ELR (cell line): ENCODE results near the gene VCL.

Experiments used
- DNase-seq: peaks from one replicate; pipeline ENCODE4 v3.0.0-alpha.2; 2015; ENCODE audit warnings: low read depth

Gene VCL

DNA sequence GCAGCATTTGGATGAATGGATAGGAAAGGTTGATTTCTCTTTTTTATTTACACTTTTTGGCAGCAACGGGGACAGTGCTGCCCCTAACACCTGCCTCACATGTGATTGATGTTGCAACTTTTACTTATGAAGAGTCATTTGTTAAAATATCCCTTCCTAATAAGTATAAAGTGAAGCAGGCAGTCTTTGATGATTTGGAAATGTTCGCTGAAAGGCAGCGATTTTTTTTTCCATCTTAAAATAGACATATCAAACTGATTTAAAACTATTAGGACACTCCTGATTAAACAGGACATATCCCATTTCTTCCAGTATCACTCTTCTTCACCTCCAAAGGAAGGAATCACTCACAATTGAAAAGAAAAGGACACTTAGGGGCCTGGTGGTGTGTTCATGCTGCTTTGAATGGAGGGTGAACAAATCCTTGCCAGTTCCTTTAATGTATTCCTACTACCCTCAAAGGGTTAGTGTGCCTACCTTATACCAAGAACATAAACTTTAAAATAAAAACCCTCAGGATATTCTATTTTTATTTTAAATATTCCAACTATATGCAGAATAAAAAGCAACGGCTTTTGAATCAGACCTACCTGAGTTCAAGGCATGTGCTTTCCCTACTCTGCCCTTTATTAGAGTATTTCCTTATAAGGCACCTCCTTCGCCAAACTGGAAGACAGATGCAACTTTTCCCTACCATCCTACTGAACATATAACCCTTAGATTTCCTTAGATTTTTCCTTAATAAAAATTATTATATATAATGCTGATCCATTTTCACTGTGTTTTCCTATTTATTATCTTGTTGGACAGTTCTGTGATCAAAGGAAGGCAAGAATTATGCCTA is 154.2 kb downstream of the VCL start:
- DNase-seq = peak; percentile 12

DNA sequence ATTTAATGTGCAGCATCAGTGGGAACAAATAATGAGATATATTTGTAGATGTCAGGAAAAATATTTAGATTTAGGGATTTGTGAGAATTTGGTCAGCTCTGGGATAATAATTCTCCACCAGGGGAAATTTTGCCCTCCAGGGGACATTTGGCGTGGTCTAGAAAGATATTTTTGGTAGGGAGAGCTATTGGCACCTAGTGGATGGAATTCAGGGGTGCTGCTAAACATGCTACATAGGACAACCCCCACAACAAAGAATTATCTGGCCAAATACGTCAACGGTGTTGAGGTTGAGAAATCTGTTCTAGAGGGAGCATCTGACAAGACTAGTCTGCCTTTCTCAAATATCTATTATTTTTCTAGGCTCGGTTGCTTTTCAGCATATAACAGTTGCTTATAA is 155.2 kb downstream of the VCL start:
- DNase-seq = peak; percentile 72

DNA sequence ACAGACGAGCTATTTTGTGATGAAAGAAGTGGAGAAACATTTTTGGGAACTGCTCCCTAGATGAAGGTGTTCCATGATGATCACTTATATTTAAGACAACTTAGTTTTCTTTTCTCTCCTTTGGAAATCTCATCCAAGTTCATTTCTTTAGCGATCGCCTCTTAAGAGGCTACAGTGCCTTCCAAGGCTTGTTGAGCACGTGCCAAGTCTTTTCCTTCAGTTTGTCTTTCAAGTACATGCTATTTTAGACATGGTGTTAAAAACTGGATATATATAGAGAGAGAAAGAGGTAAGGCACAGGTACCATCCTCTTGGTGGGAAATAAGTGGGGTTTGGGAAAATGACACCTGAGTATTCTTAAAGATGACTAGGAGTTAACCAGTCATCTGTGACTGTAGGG is 155.8 kb downstream of the VCL start:
- no peak for DNase-seq

DNA sequence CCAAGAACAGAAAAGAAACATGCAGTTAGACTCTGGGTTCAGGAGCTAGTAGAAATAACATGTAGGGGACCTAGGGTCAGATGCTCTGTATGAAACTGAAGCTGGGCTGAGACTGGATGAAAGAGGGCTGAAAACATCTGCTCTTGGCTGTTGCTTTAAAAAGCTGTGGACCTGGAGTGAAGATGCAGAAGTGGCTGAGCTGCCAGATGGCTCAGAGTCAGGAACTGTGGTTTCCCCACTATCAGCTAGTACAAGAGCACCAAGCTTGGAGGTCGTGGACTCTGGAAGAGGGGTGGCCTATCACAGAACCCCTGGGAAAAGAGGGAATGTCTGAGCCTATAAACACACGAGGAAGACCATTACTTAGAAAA is 159.0 kb downstream of the VCL start:
- no peak for DNase-seq

DNA sequence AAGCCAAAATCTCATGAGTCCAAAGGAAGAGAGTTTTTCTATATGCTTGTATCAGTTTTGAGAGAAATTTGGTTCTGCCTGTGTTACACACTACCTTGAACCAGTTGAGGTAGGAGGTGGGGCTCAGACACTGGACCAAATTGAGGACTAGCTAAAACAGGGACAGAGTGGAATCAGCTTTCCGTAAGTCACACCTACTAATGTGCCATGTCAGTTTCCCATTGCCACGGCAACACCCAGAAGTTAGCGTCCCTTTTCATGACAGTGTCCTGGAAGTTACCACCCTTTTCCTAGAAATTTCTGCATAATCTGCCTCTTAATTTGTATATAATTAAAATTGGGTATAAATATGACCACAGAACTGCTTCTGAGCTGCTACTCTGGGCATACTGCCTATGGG is 162.1 kb downstream of the VCL start:
- DNase-seq = no peak

DNA sequence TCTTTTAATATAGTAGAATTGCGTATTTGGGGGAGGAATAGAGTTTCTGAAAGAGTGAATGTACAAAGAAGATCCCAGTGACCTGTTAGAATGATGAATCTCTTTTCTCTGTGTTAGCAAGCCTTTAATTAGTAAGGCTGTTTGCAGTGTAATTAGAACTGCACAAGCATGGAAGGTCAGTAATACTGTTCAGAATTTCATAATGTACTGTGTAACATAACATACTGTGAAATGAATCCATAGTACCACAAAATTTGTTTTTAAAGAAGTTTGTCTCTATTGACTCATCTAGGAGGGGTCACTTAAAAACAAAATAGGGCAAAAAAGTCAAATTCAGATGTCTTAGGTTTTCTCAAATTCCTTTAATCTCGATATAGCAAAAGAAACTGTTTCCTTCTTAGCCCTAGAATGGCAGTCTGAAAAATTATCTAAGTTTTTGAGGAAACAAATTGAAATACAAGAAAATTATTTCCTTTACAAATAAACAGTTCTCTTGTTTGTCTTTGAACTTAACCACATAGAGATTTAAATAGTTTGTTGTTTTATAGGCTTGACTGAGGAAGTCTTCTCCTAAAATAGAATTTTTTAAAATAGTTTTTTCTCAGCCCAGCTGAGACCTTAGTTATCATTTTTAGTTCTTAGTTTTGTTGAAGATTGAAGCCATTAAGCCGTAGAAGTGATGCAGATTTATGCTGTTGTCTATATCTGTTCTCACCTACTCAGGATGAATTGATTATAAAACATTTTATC is 165.6 kb downstream of the VCL start:
- DNase-seq = no peak

DNA sequence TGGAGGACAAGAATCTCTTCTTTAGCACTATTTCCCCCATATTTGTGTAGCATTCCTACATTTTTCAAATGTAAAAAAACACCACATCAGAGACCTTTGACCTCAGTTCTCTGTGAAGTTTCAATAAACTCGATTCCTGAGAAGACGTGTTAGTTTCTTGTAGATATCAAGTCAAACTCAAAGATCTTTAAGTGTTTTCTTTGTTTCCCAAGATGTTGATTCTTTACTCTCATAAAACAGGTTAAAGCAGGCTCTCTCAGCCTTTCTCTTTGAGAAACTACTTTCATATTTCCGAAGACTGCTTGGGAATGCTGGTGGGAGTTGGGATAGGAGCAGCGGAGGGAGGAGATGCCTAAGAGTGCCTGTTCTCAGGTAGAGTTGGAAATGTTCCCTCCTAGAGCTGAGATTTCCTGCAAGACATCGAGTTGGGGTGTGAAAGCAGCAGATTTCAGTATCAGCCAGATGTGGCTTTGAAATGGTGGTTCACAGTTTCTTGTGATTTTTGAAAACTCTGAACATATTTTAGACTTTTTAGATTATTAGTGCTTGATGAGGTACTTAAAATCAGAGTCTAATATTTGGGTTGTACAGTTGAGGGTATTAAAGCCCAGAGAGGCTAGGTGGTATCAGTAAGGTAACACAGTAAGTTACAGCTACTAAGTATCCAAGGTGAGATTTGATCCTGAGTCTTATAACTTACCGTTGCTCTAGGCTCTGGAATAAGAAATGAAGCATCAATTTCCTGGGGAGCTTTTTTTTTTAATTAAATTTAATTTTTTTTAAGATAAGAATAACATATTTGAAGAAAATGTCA is 167.0 kb downstream of the VCL start:
- peak; percentile 43 for DNase-seq

DNA sequence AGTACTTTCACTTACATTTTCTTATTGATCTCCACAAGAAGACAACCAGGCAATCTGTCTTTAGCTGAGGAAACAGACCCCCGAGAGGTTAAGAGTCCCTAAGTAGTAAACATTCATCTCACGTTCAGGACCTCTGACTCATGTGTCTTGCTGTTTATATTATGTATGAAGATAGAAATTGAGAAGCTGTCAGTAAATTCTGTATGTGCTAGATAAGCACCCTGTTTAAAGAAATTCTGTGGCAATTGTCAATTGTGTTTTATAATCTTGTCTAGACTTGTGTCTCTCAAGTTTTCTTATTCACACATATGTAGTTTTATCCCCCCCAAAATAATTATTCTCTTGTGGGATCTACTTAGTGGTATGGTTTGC is 167.6 kb downstream of the VCL start:
- peak; percentile 80 for DNase-seq

DNA sequence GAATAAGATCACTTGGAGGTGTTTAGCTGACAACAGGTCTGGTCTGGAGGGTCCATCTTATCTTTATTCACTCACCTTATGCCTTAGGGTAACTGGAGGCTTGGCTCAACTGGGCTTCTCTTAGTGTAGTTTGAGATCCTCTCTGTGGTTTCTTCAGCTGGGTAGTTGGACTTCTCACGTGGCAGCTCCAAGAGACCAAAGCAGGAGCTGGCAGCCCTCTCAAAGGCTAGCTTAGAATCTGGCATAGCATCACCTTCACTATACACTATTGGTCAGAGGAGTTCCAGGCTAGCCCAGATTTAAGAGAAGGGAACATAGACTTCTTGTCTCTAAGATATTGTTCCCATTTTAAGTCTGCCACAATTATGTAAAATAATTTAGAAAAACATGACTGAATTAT is 169.5 kb downstream of the VCL start:
- no peak for DNase-seq
